Spleen (tissue), 7 donors: ENCODE results near the gene NUDT5.

Source experiments
- CTCF ChIP-seq, 11 experiments: fragments of 200-600 bp in 7 of 11; fragments of 450-650 bp in 4 of 11; sonication (generic) in 4 of 11; IDR thresholded peaks in 8 of 11; conservative IDR thresholded peaks in 3 of 11; 1 replicate in 7 of 11; 2 replicates in 4 of 11; pipeline versions ENCODE4 v1.4.0 to v1.8.0; 2016 to 2021; ENCODE audit warnings: antibody characterized with exemption in 11 of 11, inconsistent platforms in 4 of 11, mild to moderate bottlenecking in 1 of 11
- POLR2A ChIP-seq, 3 donors: fragments of 450-650 bp; IDR thresholded peaks; one replicate each; pipeline ENCODE4 v1.5.1; 2017; ENCODE audit warnings: antibody characterized with exemption in 3 of 3, mild to moderate bottlenecking in 1 of 3
- POLR2AphosphoS5 ChIP-seq, 3 donors: sonication (generic); formaldehyde crosslinking; IDR thresholded peaks; one replicate each; pipeline ENCODE4 v1.5.1; 2017; ENCODE audit warnings: antibody characterized with exemption in 3 of 3
- donor health status: DM: no; HTN: no; CAD: no; lungs with moderate emphysema.
- donor health status: DM: no; HTN: no; CAD: no.
- donor health status: DM: no; HTN: no; CAD: no.

- no peak for TF ChIP-seq CTCF (IDR thresholded peaks at IDR 0.05 in 8 of 11, conservative IDR thresholded peaks at IDR 0.05 in 3 of 11)
- no peak for TF ChIP-seq POLR2A (IDR thresholded peaks at IDR 0.05)
- TF ChIP-seq POLR2AphosphoS5 (IDR thresholded peaks at IDR 0.05), result no peak
These were observed 32.8 kb downstream of the NUDT5 start for GRCh38 chr10:12162927-12163326.
